ENCODE data around the gene OR2A25. TPM values are rescaled to one million over a fixed set of nuclear protein-coding genes. Genes with fewer than 3 reads are reported as not detected.

Gene OR2A25
- polyA plus RNA-seq, 1 of the 3 experiments (the other 2 are of a cell fraction) = not detected

- Histone ChIP-seq H2AFZ (ENCODE audit: low read depth) (no peak overlapping the region), H3K36me3 (replicated peaks in 1 of 2; ENCODE audit: control insufficient read depth in 1 of 2, insufficient read depth in 2 of 2, low read length in 1 of 2) (no peaks in the 10 kb centered on the region), H3F3A (replicated peaks; ENCODE audit: insufficient read depth) (peaks cover 6% of the 10 kb centered on the region), H4K20me1 (ENCODE audit: insufficient read depth) (no peaks in the 10 kb centered on the region), H3K27me3 (ENCODE audit: insufficient read depth) (no peaks in the 10 kb centered on the region; the same call in 1 of the 2 replicates), H3K4me1 (ENCODE audit: control insufficient read depth in 1 of 2, insufficient read depth in 2 of 2, low read depth in 1 of 2, low read length in 1 of 2) (0 out of 4 replicates have a peak, but pooled peaks cover 0 to 6% of the 10 kb centered on the region in 2 experiments), H3K4me3 (ENCODE audit: low read depth in 2 of 2, low read length in 1 of 2) (no peak overlapping the region), H3K27ac (ENCODE audit: low read depth in 2 of 2, low read length in 1 of 2) (no peak overlapping the region), H3K9me3 (no peaks in the 10 kb centered on the region), H3K4me2 (no peak overlapping the region), H3K9me2 (no peaks in the 10 kb centered on the region), H3K79me2 (ENCODE audit: insufficient read depth) (no peaks in the 10 kb centered on the region), H3K9ac (no peak overlapping the region)
- CTCF ChIA-PET = interaction anchor here (1.3 to 1.5 kb wide), 2 partner anchors 11 to 285 kb away, joined by 3 to 6 read pairs; no protein-coding TSS in a partner anchor
- DNase-seq = no peak
- POLR2A ChIA-PET = no interaction called here
- TF ChIP-seq RAD21 (IDR thresholded peaks at IDR 0.05; ENCODE audit: low read length) = no peak
- TF ChIP-seq TAF1 (IDR thresholded peaks at IDR 0.05; ENCODE audit: borderline replicate concordance, low read depth, low read length) = no peak
- TF ChIP-seq MEF2A (IDR thresholded peaks at IDR 0.05; ENCODE audit: borderline replicate concordance, low read depth) = no peak
- no peak for TF ChIP-seq FOXM1 (IDR thresholded peaks at IDR 0.05; ENCODE audit: low read depth)
- no peak for TF ChIP-seq YY1 (IDR thresholded peaks at IDR 0.05; ENCODE audit: low read depth)
- TF ChIP-seq POLR2AphosphoS5 (IDR thresholded peaks at IDR 0.05; ENCODE audit: low read depth, low read length) = no peak
- TF ChIP-seq USF2 (IDR thresholded peaks at IDR 0.05; ENCODE audit: borderline replicate concordance, low read depth, low read length) = no peak
These were observed 47.4 kb upstream of the OR2A25 start for GRCh38 chr7:144022169-144022568.

- Histone ChIP-seq H2AFZ (ENCODE audit: low read depth) (no peak overlapping the region), H3K4me3 (ENCODE audit: low read depth in 2 of 2, low read length in 1 of 2) (no peak overlapping the region), H3K79me2 (ENCODE audit: insufficient read depth) (no peaks in the 10 kb centered on the region), H3K27me3 (ENCODE audit: insufficient read depth) (no peaks in the 10 kb centered on the region; the same call in 1 of the 2 replicates), H3K9me3 (no peaks in the 10 kb centered on the region), H3K27ac (ENCODE audit: low read depth in 2 of 2, low read length in 1 of 2) (no peak overlapping the region), H3K9ac (no peak overlapping the region), H4K20me1 (ENCODE audit: insufficient read depth) (no peaks in the 10 kb centered on the region), H3K4me1 (ENCODE audit: control insufficient read depth in 1 of 2, insufficient read depth in 2 of 2, low read depth in 1 of 2, low read length in 1 of 2) (peaks cover 0 to 6% of the 10 kb centered on the region in 2 experiments; a peak in 1 of 4 replicates), H3K9me2 (no peaks in the 10 kb centered on the region), H3F3A (replicated peaks; ENCODE audit: insufficient read depth) (peaks cover 6% of the 10 kb centered on the region), H3K4me2 (no peak overlapping the region), H3K36me3 (replicated peaks in 1 of 2; ENCODE audit: control insufficient read depth in 1 of 2, insufficient read depth in 2 of 2, low read length in 1 of 2) (no peaks in the 10 kb centered on the region)
- TF ChIP-seq RXRA (IDR thresholded peaks at IDR 0.05; ENCODE audit: borderline replicate concordance, low read depth) = no peak
- CTCF ChIA-PET = interaction anchor here (0.8 to 1.5 kb wide), 2 partner anchors 10 to 291 kb away, joined by 4 to 6 read pairs; no protein-coding TSS in a partner anchor
- 49% methylated on average over 4 of the region's 4 CpGs for WGBS (ENCODE audit: low lambda C conversion rate)
- no peak for DNase-seq
- POLR2A ChIA-PET = no interaction called here
These were observed 46.3 kb upstream of the OR2A25 start for GRCh38 chr7:144023171-144023827.

- H3K79me2 ChIP-seq (ENCODE audit: insufficient read depth) = no peaks in the 10 kb centered on the region
- CTCF ChIA-PET = interaction anchor here (1.3 kb wide), 1 partner anchor 287 kb away, joined by 4 read pairs; no protein-coding TSS in a partner anchor
- no peaks in the 10 kb centered on the region for H4K20me1 ChIP-seq (ENCODE audit: insufficient read depth)
- no peak for DNase-seq
- no peaks in the 10 kb centered on the region for H3K36me3 ChIP-seq (replicated peaks in 1 of 2; ENCODE audit: control insufficient read depth in 1 of 2, insufficient read depth in 2 of 2, low read length in 1 of 2)
- no peaks in the 10 kb centered on the region for H3K9me3 ChIP-seq
- H3K27me3 ChIP-seq (ENCODE audit: insufficient read depth) = no peaks in the 10 kb centered on the region; the same call in 1 of the 2 replicates
- H3F3A ChIP-seq (replicated peaks; ENCODE audit: insufficient read depth) = peaks cover 2% of the 10 kb centered on the region
- no peak overlapping the region for H2AFZ ChIP-seq (ENCODE audit: low read depth)
- 30% methylated on average over 3 of the region's 3 CpGs for WGBS (ENCODE audit: low lambda C conversion rate)
- peaks cover 0 to 6% of the 10 kb centered on the region in 2 experiments; a peak in 1 of 4 replicates for H3K4me1 ChIP-seq (ENCODE audit: control insufficient read depth in 1 of 2, insufficient read depth in 2 of 2, low read depth in 1 of 2, low read length in 1 of 2)
- no peaks in the 10 kb centered on the region for H3K9me2 ChIP-seq
- H3K9ac ChIP-seq = no peak overlapping the region
- POLR2A ChIA-PET = no interaction called here
- no peak overlapping the region for H3K4me2 ChIP-seq
- no peak overlapping the region for H3K27ac ChIP-seq (ENCODE audit: low read depth in 2 of 2, low read length in 1 of 2)
- H3K4me3 ChIP-seq (ENCODE audit: low read depth in 2 of 2, low read length in 1 of 2) = no peak overlapping the region
- TF ChIP-seq CHD2 (IDR thresholded peaks at IDR 0.05; ENCODE audit: low read length, partially characterized antibody) (no peak), EZH2phosphoT487 (IDR thresholded peaks at IDR 0.05; ENCODE audit: borderline replicate concordance, low read depth) (no peak), CTCF (IDR thresholded peaks at IDR 0.05) (no peak), ZBTB33 (IDR thresholded peaks at IDR 0.05; ENCODE audit: borderline replicate concordance, low read depth) (no peak), POLR2AphosphoS5 (IDR thresholded peaks at IDR 0.05; ENCODE audit: low read depth, low read length) (no peak), RFX5 (IDR thresholded peaks at IDR 0.05; ENCODE audit: low read length) (no peak), FOXM1 (IDR thresholded peaks at IDR 0.05; ENCODE audit: low read depth) (no peak), TAF1 (IDR thresholded peaks at IDR 0.05; ENCODE audit: borderline replicate concordance, low read depth, low read length) (no peak), MEF2A (IDR thresholded peaks at IDR 0.05; ENCODE audit: borderline replicate concordance, low read depth) (no peak), YY1 (IDR thresholded peaks at IDR 0.05; ENCODE audit: low read depth) (no peak), RAD21 (IDR thresholded peaks at IDR 0.05; ENCODE audit: low read length) (no peak), JUND (IDR thresholded peaks at IDR 0.05) (no peak), FOSL2 (IDR thresholded peaks at IDR 0.05; ENCODE audit: borderline replicate concordance, low read depth) (no peak)
These were observed 45.4 kb upstream of the OR2A25 start for GRCh38 chr7:144024213-144024612.
